SKM-1 treated with dmso at 0.1 percent for 144 hours (cell line): ENCODE measurements around the gene SFT2D2.
"Not testable (repeated sequence)": the region's sequence is repeated elsewhere in the genome, so short reads cannot be mapped to it uniquely, and the experiment has no call there.

Source experiments
- DNase-seq: peaks from one replicate; lab custom pipeline; 2025; ENCODE audit not compliant: unreplicated experiment; lab: John Stamatoyannopoulos, UW

The SFT2D2 gene

DNA sequence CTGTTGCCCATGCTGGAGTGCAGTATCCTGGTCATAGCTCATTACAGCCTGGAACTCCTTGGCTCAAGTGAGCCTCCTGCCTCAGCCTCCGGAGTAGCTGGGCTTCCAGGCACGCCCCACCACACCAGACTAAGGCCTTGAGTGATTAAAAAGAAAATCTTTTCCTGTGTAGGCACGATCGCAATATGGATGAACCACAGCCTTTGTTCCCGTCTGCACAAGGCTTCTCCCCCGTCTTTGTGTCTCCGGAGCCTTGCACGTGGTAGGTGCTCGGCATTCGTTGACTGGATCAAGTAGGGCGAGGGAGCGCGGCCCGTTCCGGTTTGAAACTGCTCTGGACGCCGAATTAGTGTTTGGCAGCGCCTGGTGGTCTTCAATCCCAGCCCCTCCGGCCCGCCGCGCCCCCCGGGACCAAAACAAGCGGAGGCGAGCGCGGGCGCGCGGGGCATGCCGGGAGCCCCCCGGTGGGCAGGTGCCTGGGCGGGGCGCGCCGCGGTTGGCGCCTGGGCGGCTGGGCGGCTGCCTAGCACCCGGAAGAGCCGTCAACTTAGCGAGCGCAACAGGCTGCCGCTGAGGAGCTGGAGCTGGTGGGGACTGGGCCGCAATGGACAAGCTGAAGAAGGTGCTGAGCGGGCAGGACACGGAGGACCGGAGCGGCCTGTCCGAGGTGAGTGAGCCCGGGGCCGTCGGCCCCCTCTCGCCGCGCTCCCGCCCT, at the start of gene SFT2D2:
Gene SFT2D2, plus strand, starts transcription at position 529 of the 715 bp plus-strand sequence. Its CDS starts 76 bp downstream, at position 605.
- peak; percentile 84 for DNase-seq

DNA sequence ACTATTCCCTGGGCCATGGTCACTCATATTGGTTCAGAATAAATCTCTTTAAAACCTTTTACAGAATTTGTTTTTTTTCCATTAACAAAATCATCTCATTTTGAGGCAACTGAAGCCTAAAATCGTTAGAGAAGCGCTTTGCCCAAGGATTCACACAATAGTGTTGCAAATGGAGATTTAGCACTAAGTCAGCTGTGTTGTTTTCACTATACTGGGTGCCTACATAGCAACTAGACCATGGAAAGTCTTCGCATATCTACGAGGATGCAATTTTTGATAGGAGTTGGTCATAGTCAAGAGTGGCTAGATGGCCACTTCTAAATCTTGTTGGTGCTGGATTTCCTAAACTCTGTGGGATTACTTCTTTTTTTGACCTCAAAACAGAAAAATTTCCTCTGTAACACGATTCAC, 47.6 kb upstream of the SFT2D2 start:
- DNase-seq = no peak

DNA sequence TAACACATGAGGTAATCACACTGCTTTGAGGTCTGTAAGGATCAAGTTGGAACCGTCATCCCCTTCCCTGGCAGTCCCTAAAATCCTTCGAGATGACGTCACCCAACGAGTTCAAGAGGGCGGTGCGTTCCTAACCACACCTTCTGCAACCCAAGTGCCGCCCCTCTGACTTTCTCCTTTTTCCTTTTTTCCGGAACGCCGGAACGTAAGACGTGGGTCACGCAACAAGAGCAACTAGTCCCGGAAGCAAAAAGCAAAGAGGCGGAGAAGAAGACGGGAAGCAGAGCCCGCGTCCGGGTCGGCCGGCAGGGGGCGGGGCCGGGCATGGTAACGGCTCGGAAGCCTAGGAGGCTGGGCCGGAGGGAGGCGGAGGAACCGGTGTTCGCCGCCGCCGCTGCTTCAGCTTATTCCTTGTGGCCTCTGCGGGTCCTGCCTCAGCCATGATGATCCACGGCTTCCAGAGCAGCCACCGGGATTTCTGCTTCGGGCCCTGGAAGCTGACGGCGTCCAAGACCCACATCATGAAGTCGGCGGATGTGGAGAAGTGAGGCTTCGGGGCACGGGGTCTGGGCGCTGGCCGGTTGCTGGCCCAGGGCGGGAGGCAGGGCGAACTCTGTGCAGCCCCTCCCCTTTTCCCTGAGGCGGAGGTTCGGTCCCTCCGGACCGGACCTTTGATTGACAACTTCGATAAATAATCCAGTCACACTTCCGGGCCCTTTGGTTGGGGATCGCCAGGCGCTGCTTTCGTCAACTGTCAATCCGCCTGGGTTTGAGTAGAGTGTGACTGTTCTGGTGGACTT, 47.0 kb upstream of the SFT2D2 start, which contains the start of gene TIPRL:
Gene TIPRL, plus strand, starts transcription at position 325 of the 800 bp plus-strand sequence. Its CDS starts 116 bp downstream, at position 441.
- DNase-seq = peak; percentile 100

DNA sequence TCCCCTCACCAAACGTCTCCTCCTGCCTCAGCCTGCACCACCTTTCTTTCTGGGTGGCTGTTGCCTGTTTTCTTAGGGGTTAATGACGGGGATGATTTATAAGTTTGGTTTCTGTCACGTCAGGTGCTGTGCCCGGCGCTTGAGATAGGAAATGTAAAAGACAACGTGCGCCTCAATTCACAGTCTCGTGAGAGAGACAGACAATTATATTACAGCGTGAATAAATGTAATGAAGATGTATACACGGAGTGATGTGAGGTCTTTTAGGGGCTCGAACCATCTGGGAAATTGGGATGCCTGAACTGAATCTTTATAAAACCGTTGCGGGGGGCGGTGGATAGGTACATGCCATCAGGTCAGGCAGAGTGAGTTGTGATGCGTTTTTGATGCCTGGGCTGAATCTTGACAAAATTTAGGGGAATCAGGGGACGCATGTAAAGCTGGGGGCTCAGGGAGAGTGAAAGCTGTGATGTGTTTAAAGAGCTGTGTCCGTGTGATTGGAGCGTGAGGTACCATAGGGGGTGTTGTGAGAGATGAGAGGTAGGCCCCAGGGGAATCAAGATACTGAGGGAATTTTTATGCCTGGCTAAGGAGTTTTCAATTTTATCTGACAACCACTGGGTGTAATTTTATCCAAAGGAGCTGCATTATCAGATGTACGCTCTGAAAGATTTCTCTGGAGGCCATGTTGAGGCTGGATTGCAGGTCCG, 46.2 kb upstream of the SFT2D2 start:
- DNase-seq = no peak

DNA sequence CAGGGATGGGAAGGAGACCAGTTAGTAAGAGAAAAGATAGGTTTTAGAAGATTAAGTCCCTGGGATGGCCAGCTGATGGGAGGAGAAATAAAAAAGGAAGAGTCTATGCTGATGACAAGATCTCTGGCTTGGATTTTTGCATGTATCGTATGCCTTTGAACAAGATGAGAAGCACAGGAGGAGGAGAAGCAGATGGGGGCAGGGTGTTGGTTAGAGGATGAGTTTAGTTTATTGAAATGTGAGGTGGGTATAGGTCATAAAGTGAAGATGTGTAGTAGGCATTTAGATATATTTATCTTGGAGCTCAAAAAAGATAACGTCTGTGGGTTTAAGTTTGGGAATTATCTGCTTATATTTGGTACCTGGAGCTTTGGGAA, 45.7 kb upstream of the SFT2D2 start:
- DNase-seq = no peak

DNA sequence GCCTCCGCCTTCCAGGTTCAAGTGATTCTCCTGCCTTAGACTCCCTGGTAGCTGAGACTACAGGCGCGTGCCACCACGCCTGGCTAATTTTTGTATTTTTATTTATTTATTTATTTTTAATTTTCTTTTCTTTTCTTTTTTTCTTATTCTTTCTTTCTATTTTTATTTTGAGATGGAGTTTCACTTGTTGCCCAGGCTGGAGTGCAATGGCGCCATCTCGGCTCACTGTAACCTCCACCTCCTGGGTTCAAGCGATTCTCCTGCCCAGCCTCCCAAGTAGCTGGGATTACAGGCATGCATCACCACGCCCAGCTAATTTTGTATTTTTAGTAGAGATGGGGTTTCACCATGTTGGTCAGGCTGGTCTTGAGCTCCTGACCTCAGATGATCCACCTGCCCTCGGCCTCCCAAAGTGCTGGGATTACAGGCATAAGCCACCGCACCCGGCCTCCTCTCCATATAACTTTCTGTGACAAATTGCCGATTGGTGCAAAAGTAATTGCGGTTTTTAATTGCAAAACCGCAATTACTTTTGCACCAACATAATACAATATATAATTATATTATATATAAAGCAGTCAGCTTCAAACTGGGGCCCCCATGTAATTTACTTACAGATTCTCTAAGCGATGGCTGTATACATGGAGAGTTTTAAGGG, 44.6 kb upstream of the SFT2D2 start:
- DNase-seq = not testable (repeated sequence)

DNA sequence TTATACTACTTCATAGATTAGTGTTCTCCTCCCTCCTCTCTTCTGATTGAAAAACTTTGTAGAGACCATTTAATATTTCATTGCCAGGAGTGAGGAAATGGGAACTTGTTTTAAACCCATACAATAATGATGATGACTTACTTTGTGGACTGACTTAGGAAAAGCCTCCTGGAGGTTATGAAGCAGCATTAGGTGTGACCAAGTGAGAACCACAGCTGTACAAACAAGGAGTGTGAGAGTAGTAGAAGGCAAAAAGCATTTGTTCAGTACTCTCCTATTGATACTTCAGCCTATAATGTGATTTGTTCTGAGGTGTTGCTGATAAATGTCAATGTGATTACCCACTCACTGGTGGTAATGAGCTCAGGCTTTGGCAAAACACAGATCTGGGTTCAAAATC, 38.6 kb upstream of the SFT2D2 start:
- no peak for DNase-seq

DNA sequence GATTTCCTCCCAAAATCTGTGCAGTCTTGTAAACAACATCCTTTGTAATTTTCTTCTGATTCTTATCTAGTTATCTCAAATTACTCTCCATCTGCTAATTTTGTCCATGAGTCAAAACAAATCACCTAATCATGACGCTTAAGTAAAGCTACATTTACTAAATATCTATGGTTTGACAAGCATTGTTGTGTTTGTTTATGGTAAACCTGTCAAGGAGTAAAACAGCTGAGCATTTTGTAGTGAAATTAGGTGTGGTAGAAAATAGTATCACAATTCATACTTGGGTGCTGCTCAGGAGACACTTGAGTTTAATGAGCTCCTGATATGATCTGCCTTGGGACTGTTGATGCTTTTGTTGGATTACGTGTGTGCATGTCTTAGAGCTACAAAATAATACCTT, 35.4 kb upstream of the SFT2D2 start:
- no peak for DNase-seq

DNA sequence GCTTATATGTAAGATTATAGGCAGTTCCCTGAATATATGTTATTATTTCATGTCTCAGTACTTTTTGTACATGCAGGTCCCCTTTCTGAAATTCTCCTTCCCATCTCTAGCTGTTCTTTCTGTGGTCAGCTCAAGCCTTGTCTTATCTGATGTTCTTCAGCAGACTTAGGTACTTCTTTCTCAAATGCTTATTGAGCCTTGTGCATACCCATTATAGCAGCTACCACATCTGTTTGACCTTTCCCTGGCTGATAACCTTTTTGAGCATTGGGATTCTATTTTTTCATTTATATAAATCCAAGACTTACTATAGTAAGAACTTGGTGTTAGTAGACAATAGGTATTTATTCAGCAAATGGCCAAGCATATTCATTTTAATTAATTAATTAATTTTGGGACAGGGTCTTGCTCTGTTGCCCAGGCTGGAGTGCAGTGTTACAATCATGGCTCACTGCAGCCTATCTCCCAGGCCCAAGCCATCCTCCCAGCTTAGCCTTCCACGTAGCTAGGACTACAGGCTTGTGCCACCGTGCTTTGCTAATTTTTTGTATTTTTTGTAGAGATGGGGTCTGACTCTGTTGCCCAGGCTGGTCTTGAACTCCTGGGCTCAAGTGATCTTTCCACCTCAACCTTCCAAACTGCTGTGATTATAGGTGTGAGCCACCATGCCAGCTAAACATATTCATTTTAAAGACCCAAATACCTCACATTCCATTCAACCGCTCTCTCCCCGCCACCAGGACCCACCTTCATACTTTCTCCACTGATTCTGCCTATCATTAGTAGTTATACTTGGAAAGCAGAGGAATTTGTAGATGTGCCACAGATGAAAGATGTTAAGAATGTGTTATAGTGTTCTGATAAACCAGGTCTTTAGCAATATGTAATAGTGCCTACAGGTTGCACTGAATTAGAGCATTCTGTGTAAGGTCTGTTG, 30.3 kb upstream of the SFT2D2 start:
- no peak for DNase-seq

DNA sequence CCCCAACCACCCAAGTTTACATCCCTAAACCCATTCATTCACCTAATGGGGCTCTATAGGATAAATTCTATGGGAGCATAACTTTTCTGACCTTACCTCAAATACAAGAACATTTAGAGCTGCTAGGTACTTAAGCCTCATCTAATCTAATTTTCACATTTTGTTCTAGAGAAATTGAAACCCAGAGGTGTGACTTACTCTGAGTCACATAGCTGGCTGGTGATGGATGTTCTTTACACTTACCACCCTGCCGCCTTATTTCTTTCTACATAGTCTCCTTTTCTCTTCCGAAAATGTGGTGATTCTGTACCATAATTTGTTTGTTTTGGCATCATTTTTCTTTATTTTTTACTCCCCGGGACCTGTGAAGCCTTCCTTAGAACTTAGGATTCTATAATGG, 26.7 kb upstream of the SFT2D2 start:
- DNase-seq = no peak

DNA sequence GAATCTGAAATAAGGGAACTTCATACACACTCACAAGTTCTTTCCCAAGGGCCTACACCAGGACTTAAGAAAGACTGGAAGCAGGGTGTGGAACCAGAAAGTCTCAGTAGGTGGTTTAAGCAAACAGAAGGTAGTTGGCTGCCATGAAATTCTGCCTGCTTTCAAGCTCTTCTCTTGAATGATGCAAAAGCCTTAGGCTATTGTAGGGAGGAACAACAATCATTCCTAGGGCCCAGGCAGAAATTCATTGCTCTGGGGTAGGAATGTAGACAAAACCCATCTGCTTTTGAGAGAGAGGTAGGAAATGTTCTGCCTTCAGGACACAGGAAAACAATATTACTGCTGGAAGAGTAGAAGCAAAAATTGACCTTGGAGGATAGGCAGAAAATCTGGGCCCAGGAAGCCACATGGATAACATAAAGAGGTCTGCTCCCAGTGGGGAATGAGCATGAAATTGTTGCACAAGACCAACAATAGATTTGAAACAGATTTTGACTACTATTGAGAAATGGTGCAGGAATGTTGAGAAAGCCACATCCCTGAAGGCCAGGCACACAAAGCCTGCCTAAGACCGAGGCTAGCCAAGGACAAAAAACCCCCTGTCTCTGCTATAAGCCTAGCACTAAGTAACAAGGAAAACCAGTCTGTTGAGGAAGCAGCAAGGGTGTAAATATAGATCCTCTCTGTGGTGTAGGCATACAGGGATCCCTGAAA, 22.7 kb upstream of the SFT2D2 start:
- DNase-seq = peak; percentile 41

DNA sequence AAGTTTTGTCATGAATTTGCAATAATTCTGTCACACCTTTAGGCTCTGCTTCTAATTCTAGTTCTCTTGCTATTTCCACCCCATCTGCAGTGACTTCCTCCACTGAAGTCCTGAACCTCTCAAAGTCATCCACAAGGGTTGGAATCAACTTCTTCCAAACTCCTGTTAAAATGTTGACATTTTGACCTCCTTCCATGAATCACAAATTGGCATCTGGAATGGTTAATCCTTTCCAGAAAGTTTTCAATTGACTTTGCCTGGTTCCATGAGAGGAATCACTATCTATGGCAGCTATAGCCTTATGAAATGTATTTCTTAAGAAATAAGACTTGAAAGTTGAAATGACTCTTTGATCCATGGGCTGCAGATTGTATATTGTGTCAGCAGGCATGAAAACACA, 19.7 kb upstream of the SFT2D2 start:
- no peak for DNase-seq

DNA sequence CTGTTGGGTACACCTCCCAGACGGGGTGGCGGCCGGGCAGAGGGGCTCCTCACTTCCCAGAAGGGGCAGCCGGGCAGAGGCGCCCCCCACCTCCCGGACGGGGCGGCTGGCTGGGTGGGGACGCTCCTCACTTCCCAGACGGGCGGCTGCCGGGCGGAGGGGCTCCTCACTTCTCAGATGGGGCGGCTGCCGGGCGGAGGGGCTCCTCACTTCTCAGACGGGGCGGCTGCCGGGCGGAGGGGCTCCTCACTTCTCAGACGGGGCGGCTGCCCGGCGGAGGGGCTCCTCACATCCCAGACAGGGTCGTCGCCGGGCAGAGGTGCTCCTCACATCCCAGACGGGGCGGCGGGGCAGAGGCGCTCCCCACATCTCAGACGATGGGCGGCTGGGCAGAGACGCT, 18.1 kb upstream of the SFT2D2 start:
- not testable (repeated sequence) for DNase-seq

DNA sequence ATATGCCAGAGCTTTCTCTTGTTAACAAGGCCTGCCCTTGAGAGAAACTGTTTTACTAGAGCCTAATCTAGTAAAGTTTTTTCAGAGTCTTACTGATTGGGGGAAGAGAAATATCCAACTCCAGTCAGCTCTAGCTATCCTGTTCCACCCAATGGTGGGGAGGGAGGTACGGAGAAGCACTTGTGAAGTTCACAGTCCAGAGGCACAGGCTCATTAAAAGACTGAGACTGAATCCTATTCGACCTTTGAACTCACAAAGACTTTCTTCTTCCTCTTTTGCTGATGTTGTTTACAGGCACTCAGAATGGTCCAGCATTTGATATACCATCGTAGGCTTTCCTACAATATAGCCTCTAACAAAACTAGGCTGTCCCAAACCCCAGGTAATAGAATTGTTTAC, 15.5 kb upstream of the SFT2D2 start:
- no peak for DNase-seq

DNA sequence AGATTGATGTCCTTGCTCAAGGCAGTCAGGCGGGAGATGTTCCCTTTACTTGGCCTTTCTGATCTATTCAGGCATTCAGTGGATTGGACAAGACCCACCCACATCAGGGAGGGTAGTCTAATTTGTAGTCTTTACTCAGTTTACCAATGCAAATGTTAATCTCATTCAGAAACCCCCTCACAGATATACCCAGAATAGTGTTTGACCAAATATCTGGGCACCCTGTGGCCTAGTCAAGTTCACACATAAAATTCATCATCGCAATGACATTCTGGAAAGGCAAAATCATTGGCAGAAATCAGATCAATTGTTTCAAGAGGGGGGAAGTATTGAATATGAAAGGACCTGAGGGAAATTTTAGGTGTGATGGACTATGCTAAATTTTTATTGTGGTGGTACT, 12.5 kb upstream of the SFT2D2 start:
- no peak for DNase-seq

DNA sequence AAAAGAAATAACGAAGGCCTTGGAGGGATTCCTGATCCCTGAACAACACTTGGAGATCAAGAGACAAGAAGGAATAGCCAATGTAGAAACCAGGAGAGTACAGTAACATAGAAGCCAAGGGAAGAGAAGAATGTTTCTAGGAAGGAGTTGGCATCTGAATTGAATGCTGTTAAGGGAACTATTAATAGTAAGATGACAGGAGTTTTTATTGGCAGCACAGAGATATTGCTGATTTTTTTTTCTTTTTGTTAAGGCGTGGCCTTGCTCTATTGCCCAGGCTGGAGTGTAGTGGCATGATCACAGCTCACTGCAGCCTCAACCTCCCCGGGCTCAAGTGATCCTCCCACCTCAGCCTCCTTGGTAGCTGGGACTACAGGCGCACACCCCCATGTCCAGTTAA, 9.6 kb upstream of the SFT2D2 start:
- DNase-seq = no peak

DNA sequence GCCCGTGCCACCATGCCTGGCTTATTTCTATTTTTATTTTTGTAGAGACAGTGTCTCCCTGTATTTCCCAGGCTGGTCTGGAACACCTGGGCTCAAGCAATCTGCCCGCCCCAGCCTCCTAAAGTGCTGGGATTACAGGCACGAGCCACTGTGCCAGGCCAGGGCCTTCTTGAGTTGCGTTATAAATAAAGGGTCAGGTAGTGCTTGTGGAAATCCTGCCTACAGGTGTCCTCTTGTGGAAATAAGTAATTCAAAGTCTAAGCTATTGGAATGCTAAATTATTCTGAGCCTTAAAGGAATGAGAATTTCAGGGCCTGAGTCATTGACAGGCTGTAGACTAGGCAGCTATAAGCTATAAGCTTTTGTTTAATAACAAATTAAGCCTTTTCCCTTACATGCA, 8.1 kb upstream of the SFT2D2 start:
- DNase-seq = no peak

DNA sequence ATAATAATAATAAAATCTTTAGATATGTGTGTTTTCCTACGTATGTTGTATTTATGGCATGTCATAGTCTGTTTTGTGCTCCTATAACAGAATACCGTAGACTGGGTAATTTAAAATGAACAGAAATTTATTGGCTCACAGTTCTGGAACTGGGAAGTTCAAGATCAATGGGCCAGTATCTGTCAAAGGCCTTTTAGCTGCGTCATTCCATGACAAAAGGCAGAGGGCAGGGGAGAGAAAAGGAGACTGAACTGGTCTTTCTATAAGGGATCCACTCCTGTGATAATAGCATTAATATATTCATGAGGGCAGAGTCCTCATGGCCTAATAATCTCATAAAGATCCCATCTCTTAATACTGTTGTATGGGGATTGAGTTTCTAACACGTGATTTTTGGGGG, 7.1 kb upstream of the SFT2D2 start:
- no peak for DNase-seq

DNA sequence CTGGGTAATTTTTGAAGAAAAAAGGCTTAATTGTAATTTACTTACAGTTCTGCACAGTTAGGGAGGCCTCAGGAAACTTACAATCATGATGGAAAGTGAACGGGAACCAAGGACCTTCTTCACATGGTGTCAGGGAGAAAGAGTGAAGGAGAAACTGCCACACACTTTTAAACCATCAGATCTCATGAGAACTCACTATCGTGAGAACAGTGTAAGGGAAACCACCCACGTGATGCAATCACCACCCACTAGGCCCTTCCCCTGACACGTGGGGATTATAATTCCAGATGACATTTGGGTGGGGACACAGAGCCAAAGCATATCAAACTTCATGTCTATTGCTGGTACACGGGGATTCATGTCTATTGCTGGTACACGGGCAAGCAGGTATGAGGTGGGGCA, 5.3 kb upstream of the SFT2D2 start:
- no peak for DNase-seq

DNA sequence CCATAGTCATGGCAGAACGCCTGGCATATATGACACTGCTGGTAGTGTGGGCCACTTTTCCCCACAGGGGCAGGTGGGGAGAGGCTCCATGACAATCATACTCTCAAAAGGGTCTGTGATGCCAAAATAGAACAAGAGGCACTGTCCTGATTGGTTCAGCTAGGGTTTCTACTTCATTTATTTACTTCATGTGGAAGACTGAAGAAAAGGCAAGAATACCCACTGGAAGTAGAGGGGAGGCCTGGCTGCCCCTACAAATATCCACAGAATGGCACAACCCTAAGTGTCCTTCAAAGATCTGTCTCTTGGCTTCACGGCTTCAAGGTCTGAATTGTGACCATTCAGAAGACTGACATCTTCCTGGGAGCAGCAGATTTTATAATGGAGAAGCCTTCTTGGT, 4.5 kb upstream of the SFT2D2 start:
- no peak for DNase-seq
